ENCODE measurements around the gene MOV10. TPM values are rescaled to one million over a fixed set of nuclear protein-coding genes. Genes with fewer than 3 reads are reported as not detected.
A peak's percentile ranks its signal among the peaks of the same experiment; 100 is the strongest.

MOV10 gene
- total and polyA plus RNA-seq, 9 of the 15 experiments (the other 6 are each of a cell fraction or from before 2014, with no cell fraction given) = 16.7 to 105 (median 49.5) TPM

DNA sequence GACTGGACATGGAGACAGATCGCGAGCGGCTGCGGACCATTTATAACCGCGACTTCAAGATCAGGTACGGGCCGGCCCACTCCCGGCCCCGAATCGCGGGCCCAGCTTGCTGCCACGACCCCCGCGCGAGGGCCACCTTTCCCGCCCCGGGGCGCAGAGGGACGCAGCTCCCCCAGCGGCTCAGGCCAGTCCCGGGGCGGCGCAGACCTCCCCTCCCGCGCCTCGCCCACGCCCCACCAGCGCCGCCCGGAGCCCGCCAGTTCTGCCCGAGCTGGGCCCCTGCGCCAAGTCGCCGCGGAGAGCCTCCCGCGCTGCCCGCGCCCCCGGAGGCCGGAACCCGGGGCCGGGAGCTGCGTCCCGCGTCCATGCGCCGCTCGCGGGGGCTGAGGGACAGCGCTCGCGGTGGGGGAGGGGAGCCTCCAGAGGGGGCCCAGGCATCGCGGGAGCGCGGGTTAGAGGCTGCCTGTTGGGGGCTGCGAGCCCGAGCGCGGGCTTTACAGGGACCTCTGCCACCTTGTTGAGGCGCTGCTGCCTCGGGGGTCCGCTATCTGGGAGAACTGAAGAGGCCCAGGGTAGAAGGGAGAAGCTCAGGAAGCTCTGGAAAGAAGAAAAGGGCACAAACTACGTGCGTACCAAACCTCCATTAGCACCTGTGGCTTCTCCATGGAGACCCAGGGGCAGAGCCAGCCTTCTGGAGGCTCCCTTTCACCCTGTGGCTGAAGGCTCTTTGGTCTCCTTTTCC is 698 bp downstream of the MOV10 start (continued):
- TF ChIP-seq, protein P1, sequence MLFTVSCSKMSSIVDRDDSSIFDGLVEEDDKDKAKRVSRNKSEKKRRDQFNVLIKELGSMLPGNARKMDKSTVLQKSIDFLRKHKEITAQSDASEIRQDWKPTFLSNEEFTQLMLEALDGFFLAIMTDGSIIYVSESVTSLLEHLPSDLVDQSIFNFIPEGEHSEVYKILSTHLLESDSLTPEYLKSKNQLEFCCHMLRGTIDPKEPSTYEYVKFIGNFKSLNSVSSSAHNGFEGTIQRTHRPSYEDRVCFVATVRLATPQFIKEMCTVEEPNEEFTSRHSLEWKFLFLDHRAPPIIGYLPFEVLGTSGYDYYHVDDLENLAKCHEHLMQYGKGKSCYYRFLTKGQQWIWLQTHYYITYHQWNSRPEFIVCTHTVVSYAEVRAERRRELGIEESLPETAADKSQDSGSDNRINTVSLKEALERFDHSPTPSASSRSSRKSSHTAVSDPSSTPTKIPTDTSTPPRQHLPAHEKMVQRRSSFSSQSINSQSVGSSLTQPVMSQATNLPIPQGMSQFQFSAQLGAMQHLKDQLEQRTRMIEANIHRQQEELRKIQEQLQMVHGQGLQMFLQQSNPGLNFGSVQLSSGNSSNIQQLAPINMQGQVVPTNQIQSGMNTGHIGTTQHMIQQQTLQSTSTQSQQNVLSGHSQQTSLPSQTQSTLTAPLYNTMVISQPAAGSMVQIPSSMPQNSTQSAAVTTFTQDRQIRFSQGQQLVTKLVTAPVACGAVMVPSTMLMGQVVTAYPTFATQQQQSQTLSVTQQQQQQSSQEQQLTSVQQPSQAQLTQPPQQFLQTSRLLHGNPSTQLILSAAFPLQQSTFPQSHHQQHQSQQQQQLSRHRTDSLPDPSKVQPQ (CRISPR knock-in tag; IDR thresholded peaks at IDR 0.05; ENCODE audit: borderline replicate concordance) = no peak
- no peak for TF ChIP-seq HIVEP1 (CRISPR knock-in tag; IDR thresholded peaks at IDR 0.05)
- no peak for TF ChIP-seq MYNN (IDR thresholded peaks at IDR 0.05)
- no peak for TF ChIP-seq MYNN (CRISPR knock-in tag; IDR thresholded peaks at IDR 0.05)
- no peak for TF ChIP-seq ZBTB12 (CRISPR knock-in tag; IDR thresholded peaks at IDR 0.05)
- no peak for TF ChIP-seq RBM17 (IDR thresholded peaks at IDR 0.05; ENCODE audit: borderline replicate concordance, low read depth, low read length)
- TF ChIP-seq ZNF695 (CRISPR knock-in tag; IDR thresholded peaks at IDR 0.05) = no peak
- no peak for TF ChIP-seq PCBP2 (IDR thresholded peaks at IDR 0.05; ENCODE audit: low read depth, low read length, poor library complexity, severe bottlenecking)
- TF ChIP-seq ZNF184 (CRISPR knock-in tag; IDR thresholded peaks at IDR 0.05) = no peak
- no peak for TF ChIP-seq FOXM1 (IDR thresholded peaks at IDR 0.05; ENCODE audit: low read depth)
- no peak; the same call in 1 of the 2 replicates for TF ChIP-seq FOXM1 (CRISPR knock-in tag; IDR thresholded peaks at IDR 0.05; ENCODE audit: low read depth)
- no peak for TF ChIP-seq SP2 (IDR thresholded peaks at IDR 0.05; ENCODE audit: extremely low read depth, low read depth, low read length, poor library complexity, severe bottlenecking)
- TF ChIP-seq SAP30 (IDR thresholded peaks at IDR 0.05; ENCODE audit: borderline replicate concordance, insufficient read depth, low read depth, low read length, poor library complexity, severe bottlenecking) = no peak
- TF ChIP-seq DLX4 (CRISPR knock-in tag; IDR thresholded peaks at IDR 0.05) = no peak
- peak; percentile 8 for TF ChIP-seq HCFC1 (IDR thresholded peaks at IDR 0.05; ENCODE audit: low read depth, low read length)
- TF ChIP-seq ARID3A (IDR thresholded peaks at IDR 0.05; ENCODE audit: borderline replicate concordance, low read depth, low read length) = no peak
- TF ChIP-seq CBX5 (IDR thresholded peaks at IDR 0.05; ENCODE audit: borderline replicate concordance, low read depth) = 0 out of 2 replicates have a peak, but pooled peaks have one; percentile 27
- peak; percentile 11; the same call in 1 of the 2 replicates for TF ChIP-seq EP400 (IDR thresholded peaks at IDR 0.05)
- TF ChIP-seq ZBTB9 (CRISPR knock-in tag; IDR thresholded peaks at IDR 0.05) = peak; percentile 42; the same call in 1 of the 2 replicates
- no peak for TF ChIP-seq ZNF436 (CRISPR knock-in tag; IDR thresholded peaks at IDR 0.05)
- no peak for TF ChIP-seq ESRRA (IDR thresholded peaks at IDR 0.05; ENCODE audit: borderline replicate concordance, low read depth)
